Left cardiac atrium (tissue), 4 donors: ENCODE measurements around the gene JHY. TPM values are rescaled to one million over a fixed set of nuclear protein-coding genes. Genes with fewer than 3 reads are reported as not detected.

Experiments
- ATAC-seq, 2 donors: fragments of 200-7000 bp; cut with Tn5 transposase; one replicate each; pipeline ENCODE4 v1.9.1; 2020; ENCODE audit warnings: mild to moderate bottlenecking in 2 of 2, moderate library complexity in 2 of 2
- DNase-seq: peaks from one replicate; pipeline ENCODE4 v3.0.0-alpha.2; 2020
- intact Hi-C, 2 donors: fragments of 100-400 bp; cut with DNase I; formaldehyde crosslinking; loops; one replicate each; pipeline versions ENCODE4 v1.14.1 to v1.15.1; 2022 to 2023
- total RNA-seq, 2 donors: library from RNA; stranded (reverse); fragmentation: NEBNext Ultra II Directional; extraction: Animal tissue kit (Norgen Biotek cat#: 25700); gene quantifications; one replicate each; pipeline ENCODE4 v1.2.1, GENCODE V29; 2021
- donor health status: DM: no; HTN: yes; CAD: no.
- donor health status: DM: no; HTN: yes; CAD: no; lungs with severe emphysema.
- donor health status: DM: yes; HTN: yes; CAD: no.
- donor health status: Dilated cardiomyopathy.

JHY gene
- total RNA-seq, 2 donors from 2014 or later = 3.2 to 3.9 TPM

DNA sequence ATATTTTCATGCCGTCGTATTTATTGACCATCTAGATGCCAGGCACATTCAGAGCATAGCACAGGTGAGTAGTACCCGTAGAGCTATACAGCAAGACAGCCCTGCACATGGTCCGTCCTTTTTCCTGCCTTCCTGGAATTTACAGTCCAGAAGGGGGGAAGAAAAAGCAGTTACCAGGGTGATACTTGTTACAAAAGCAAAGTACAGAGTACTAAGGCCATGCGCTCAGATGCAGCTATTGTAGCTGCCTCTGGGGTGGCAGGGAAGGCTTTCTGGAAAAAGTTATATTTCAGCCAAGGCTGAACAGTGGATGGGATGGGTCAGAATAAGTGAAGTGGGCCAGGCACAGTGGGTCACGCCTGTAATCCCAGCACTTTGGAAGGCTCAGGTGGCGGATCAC, 36.2 kb downstream of the JHY start:
- no peak for ATAC-seq
- intact Hi-C loops = loop anchor here in 1 of 2 donors (10.0 kb wide), 1 partner anchor 106 kb away; no protein-coding TSS in a partner anchor
- DNase-seq = no peak

GRCh38 chr11:122920579-122920978, 38.0 kb downstream of the JHY start:
- intact Hi-C loops = no loop called here
- no peak for ATAC-seq
- no peak for DNase-seq

DNA sequence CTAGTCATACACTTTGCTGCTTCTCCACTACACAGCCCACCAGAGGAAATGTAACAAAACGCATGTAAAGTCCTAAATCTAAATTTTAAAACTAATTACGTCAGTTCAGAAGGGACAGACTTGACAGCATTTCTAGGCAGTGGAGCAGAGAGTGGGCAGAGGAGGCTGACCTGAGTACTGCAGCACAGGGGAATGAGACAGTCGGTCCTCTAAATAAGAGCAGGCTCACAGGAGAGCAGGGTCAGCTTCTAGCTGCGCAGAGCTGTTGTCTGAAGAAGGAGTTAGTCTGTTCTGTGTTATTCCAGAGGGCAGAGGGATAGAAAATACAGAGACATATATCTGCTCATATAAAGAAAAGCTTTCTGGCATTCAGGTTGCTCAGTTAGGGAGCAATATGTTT, 40.3 kb downstream of the JHY start:
- intact Hi-C loops = no loop called here
- DNase-seq (no peak), ATAC-seq (no peak)

DNA sequence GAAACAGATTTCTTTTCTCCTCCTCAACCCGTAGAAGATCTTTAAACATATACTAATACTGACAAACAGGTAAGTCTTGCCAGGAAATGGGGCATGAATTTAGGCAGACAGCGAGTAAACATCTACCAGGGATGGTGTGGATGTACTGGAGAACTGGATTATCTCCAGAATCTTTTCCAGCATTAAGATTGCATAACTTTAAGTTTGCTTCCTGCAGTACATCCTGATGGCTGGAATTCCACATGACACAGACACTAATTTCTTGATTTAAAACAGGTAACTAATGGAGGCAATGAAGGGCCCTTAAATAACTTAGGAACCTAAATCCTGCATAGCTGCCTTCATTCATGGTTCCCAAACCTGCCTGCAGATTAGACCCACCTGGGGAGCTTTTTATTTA, 40.7 kb downstream of the JHY start:
- ATAC-seq (no peak), DNase-seq (no peak)
- intact Hi-C loops = no loop called here

- ATAC-seq (no peak), DNase-seq (no peak)
- intact Hi-C loops = no loop called here
Measured at GRCh38 chr11:122931510-122931909, 49.0 kb downstream of the JHY start.

- DNase-seq (no peak), ATAC-seq (no peak)
- intact Hi-C loops = no loop called here
Measured at GRCh38 chr11:122933416-122933815, 50.9 kb downstream of the JHY start.

GRCh38 chr11:122937983-122938382, 55.4 kb downstream of the JHY start:
- intact Hi-C loops = no loop called here
- DNase-seq (no peak), ATAC-seq (no peak)

- ATAC-seq (no peak), DNase-seq (no peak)
- intact Hi-C loops = no loop called here
Measured at GRCh38 chr11:122938557-122938956, 56.0 kb downstream of the JHY start.

DNA sequence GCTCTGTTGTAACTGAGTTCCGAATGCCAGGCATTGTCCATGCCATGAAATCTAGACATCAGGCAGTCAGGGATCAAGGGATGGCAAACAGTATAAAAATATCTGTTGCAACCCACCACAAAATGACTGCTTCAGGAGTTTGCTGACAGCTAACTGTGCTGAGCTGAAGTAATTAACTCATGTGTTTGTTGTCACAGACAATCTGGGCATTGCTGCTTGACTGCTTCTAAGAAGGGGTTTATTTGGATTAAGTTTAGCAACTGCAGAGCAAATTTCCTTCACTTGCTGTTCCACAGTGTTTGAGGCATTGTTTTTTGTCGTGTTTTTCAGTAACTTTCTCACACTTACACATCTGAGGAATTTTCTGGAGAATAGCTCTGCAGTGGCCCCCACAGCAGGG, 68.7 kb downstream of the JHY start:
- ATAC-seq = no peak
- intact Hi-C loops = no loop called here
- no peak for DNase-seq

DNA sequence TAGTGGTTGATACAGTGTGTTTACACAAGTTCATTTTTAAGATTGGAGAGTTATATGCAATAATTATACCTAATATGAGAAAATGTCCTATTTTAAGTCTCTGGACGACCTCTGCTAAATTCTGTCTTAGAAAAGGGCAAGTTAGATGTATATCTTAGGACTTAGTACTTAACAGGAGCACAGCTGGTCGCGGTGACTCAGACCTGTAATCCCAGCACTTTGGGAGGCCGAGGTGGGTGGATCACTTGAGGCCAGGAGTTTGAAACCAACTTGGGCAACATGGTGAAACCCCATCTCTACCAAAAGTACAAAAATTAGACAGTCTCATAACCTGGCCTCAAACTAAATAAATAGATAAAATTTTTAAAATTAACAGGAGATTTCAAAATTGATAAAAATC, 71.9 kb downstream of the JHY start:
- DNase-seq (no peak), ATAC-seq (no peak)
- intact Hi-C loops = no loop called here

DNA sequence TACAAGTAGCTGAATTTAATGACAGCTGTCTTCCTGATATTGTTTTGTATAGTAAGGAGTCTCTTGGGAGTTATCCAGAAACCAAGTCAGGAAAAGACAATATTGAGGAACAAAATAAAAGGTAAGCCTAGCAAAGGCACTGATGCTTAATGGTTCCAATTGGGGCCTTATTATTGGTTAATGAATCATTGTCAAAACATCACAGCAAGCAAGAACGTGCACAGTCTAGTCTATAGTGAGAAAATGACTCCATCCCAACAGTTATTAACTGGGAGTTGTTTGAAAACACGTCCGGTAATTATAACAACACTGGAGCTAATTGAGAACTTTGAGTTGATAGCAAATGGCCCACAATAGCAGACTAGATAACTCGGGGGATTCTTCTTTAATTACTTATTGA, 81.4 kb downstream of the JHY start:
- ATAC-seq (no peak), DNase-seq (no peak)
- intact Hi-C loops = no loop called here

DNA sequence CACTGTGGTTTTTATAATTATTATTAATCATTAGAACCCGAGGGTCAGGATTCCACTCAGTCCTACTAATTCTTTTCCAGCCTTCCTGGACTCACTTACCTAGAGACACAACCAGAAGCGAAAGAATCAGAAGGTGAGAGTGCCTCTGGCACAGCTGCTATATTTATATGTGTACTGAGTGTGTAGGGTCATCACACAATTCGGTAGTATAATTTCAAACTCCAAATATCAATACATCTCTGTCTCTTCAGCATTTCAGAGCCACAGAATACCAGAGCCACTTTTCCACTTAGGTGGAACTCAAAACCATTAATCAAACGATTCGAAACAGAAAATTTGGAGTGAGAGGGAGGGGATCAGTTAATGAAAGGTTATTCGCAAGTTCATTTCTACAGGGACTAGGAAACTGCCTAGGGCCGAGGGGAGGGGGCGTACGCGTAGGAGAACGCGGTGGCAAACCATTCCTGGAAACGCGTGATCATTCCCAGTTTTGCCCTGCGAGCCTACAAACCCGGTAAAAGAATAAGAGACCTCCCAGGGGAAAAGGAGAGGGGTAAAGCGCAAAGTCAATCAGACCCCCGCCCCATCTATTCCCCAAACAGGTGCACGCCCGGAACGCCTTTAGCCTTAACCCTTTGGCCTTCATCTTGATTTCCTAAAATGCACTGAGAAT, 93.6 kb downstream of the JHY start:
- DNase-seq (no peak), ATAC-seq (no peak)
- intact Hi-C loops = no loop called here

- intact Hi-C loops = no loop called here
- DNase-seq (no peak), ATAC-seq (no peak)
Measured at GRCh38 chr11:122976734-122977469, 94.3 kb downstream of the JHY start.

GRCh38 chr11:122977470-122978298, 95.1 kb downstream of the JHY start:
- ATAC-seq (peak in 1 of 2 donors; percentile 35), DNase-seq (no peak)
- intact Hi-C loops = no loop called here

GRCh38 chr11:122978299-122978620, 95.7 kb downstream of the JHY start:
- DNase-seq = no peak
- intact Hi-C loops = no loop called here
- ATAC-seq = no peak

GRCh38 chr11:122979103-122979814, 96.7 kb downstream of the JHY start:
- no peak for ATAC-seq
- intact Hi-C loops = no loop called here
- no peak for DNase-seq

DNA sequence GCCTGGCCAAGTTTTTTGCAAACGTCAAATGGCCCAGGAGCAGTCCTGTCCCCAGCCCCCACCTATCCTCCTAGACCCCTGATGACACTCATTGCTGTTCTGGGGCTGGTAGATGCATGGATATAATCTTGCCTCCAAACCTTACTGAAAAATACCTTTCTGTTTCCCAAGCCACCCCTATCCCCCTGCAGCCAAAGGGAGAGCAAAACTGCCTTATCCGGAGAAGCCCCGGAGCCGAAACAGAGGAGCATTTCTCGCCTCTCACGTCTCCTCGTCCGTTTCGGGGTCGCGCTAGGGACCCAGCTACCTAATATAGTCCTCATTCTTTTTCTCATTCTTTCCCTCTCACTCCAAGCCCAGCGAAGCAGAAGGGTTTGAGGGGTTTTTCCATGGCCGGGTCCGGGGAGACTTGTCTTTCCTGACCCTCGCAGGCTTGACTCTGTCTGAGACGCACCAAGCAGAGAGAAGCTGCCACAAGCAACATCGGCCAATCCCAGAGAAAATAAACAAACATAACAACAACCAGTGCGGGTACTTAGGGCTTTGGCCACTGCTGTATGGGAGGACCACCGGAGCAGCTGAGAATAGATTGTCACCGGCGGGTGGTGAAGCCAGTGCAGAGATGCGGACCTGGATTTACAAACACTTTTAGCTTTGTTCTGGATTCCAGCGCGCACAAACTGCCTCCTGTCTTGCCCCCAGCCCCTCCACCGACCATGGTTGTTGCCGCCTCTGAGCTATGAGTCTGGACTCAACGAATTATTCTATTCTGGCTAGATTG, 97.4 kb downstream of the JHY start:
- ATAC-seq (no peak), DNase-seq (no peak)
- intact Hi-C loops = no loop called here

- ATAC-seq = peak; percentile 86 to 89
- peak; percentile 63 for DNase-seq
- intact Hi-C loops = no loop called here
Measured at GRCh38 chr11:122981388-122982264, 99.1 kb downstream of the JHY start, which contains the start of gene BSX. Gene BSX, minus strand, starts transcription at chr11:122981834. Its CDS starts 163 bp downstream, at chr11:122981671.
